ENCODE measurements around the gene KDM4B.

The KDM4B gene

DNA sequence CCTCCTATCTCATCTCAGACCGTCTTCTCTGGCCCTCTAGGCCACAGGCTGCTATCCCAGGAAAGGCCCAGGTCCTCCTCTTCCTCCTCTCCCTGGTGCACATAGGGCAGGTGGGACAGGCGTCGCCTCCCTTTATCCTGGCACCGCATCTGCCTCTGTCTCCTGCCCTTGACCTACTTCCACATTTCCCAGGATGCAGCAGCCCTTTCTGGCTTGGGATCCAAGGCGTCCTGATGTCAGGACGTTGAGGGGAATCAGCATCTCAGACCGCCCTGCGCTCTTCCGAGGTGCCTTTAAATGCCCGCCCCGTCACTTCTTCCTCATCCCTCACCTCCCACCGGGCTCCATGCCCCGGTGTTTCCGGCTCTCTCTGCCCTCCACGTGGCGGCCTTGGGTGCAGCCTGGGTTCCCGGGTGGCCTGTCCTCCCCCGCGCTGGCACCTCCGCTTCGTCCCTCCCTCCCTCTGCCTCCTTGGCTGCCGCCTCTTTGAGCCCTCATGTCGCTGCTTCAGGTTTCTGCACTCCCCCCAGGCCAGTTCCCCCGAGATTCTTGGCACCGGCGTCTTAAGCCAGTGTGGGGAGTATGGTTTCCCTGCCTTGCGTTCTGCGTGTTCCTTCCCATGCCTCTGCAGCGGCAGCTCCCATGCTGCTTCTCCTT, 66.3 kb downstream of the KDM4B start:
- no peak for DNase-seq (ENCODE audit: low spot score)

DNA sequence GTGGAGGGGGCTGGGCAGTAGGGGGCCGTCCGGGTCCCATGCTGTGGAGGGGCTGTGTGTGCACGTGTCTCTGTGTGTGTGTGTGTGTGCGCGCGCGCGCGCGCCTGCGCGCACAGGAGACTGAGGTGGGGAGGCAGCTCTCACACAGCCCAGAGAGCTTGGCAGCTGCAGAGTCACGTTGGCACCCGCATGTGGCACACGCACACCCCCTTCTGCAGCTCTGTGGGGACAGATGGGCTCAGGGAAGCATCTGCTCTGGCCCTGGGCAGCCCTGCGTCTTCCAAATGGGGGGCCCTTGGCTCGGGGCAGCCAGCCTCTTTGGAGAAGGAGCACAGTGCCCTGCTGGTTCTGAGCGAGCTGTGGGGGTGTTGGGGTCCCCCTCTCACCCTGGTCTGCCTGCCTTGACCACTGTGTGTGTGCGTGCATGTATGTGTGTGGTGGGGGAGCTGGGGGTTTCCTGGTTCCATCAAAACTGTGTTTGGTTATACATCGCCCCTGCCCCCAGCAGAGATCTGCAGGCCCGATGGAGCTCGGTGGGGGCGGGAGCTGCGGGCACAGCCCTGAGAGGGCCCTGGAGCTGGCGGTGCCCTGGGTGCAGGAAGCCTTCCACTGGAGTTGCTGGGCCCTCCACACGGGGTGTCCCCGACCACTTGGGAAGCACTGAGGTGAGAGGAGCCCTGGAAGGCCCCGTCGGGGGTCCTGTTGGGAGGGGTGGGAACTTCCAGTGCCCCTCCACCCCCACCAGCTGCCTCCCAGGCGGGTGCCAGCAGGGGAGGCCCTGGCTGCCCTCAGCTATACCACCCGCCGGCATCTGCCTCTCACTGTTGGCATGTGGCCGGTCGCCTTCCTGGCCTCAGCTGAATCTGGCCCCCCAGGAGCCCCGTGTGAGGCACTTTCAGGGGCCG, 67.1 kb downstream of the KDM4B start:
- DNase-seq (ENCODE audit: low spot score), result no peak

DNA sequence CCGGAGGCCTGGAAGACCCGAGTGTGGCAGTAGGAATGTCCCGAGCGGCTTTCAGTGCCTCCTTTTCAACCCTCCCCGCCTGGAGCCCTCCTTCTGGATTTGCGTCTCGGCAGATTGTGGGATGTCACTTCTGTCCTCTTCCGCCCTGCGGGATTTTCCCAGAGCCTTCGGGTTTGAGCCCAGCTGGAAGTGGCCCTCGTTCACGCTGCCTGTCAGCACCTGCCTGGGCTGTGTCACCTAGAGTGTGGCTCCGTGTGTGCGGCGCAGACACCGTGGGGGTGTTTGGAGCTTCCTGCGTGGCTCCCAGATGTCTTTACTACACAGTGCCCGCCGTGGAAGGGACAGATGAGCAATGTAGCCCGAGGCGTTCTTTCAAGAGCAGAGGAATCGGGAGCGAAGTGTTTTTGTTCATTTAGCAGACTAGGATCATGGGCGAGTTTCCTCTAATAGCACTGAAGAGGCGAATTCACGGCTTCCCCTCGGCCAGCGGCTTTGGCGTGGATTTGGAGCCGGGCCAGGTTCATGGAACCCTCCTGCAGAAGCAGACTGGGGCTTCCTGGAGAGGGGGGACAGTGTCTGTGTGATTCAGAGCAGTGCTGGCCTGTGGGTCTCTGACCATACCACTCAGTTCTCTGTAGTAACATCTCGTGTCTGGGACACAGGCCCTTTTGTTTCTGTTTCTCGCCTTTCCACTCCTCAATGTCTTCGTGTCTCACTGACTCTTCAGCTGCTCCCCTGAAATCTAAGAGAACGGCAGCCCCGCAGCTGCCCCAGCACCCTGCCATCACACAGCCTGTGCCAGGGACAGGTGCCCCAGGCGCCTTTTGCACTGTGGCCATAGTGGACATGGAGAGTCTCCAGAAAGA, 68.0 kb downstream of the KDM4B start:
- no peak for DNase-seq (ENCODE audit: low spot score)

DNA sequence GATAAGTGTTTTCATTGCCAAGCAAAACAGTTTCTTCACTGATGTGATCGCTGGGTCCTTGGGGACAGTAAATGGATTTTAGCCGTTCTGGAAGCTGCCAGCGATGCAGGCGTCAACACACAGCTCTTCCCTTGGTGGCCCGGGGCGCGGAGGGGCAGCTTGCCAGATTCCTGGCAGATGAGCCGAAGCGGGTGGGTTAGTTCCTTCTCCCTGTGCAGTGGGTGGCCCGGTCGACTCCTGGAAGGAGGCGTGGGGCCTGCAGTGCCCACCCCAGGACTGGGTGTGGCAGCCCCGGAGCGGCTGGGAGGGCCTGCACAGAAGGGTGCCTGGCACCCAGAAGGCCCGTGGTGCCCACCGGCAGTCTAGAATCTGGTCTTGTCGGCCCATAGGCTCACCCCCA, 69.0 kb downstream of the KDM4B start:
- no peak for DNase-seq (ENCODE audit: low spot score)

DNA sequence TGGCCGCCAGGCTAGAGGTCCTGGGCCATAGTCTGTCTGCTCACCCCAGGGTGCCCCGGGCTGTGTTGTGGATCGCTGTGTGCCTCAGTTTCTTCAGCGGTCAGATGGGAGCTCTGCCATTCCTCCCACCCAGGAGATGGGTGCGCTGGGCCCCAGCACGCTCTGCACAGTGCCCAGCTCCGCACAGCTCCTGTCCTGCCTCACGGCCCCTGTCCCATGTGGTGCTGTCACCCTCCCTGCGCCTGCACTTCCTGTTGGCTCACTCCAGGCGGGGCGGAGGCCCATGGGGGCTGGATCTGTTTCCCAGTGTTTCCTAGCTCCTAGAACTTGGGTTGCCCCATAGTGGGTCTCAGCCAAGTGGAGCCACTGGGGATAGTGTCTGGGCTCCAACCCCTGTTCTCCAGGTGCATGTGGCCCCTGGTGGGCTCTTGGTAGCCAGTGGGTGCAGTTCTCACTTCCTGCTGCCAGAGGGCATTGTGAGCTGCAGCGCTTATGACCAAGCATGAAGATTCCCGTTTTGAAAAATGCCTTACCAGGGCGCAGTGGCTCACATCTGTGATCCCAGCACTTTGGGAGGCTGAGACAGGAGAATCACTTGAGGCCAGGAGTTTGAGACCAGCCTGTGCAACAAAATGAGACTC, 69.8 kb downstream of the KDM4B start:
- no peak for DNase-seq (ENCODE audit: low spot score)

DNA sequence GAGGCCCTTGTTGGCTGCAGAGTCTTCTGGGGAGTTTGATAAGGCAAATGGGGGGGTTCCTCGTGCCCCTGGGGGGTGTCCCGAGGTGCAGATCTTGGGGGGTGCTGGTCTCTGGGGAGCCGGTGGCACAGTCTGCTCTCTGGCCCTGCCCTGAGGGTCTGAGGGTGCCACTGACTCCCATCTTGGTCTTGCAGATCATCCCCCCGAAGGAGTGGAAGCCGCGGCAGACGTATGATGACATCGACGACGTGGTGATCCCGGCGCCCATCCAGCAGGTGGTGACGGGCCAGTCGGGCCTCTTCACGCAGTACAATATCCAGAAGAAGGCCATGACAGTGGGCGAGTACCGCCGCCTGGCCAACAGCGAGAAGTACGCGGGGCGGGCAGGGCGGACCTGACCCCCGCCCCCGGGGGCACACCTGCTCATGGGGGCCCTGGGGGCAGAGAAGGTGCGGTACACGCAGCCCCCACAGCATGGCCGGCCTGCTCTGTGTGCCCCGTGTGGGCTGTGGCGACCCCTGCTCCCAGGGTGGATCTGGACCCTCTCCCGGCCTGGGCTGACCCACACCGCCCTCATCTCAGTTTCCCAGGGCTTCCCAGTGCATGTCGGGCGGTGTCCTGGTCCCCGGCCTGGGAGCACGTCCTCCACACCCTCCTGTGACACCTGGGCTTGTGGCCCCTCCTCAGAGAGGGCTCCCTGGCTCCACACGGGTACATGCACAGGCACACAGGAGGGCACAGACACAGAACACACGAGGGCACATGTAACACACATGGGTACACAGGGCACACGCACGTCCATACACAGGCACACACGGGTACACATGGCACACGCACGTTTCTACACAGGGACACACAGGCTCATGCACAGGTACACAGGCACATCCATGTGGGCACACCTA, 71.0 kb downstream of the KDM4B start:
- no peak for DNase-seq (ENCODE audit: low spot score)

DNA sequence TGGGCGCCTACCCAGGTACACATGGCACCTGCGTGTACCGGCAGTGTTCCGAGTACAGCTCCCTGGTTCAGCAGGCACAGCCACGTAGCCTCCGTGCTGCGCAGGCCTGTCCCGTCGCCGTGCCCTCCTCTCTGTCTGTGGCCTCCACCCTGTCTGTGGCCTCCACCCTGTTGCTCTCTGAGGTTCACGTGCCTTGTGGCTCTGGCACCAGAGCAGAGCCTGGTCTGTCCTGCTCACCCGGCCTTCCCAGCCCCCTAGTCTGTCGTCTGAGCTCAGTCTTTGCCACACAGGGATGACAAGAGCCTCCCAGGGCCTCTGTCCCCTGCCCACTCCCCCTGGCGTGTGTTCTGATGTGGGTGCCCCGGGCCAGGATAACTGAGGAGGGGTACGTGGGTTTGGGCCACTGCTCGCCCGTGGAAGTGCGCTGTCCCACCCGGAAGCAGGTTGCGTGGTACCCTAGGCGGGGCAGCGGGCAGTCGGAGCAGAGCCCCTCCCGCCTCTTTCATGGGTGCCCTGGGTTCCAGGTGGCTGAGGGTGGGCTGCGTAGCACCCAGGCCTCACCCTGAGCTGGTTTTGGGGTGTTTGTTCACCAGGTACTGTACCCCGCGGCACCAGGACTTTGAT, 71.7 kb downstream of the KDM4B start:
- DNase-seq (ENCODE audit: low spot score), result no peak

DNA sequence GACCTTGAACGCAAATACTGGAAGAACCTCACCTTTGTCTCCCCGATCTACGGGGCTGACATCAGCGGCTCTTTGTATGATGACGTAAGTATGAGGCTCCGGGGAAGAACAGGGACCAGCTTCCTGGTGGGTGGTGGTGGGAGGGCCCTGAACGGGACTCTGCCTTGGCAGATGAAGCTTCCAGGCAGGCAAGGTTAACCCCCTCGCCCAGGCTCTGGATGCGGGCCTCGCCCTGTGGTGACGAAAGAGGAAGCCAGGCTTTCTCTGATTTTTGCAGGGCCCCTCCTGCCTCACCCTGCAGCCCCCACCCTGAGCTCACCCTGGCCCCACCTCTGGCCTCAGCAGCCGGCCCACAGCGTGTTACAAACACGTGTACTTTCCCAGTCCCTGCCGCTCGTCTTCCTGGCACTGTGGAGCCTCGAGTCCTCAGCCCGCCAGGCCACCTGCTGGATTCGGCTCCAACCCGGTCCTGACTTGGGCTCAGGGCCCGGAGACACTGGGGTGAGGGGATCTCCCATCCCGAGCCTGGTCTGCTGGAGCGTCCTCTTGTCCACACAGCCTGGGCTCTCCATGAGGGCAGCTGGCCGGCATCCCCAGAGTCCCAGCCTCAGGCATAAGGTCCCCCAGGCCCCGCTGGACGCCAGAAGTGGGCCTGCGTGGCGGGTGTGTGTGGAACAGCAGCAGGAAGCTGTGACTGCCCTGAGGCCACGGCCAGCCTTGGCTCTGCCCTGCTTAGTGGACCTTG, 72.4 kb downstream of the KDM4B start:
- no peak for DNase-seq (ENCODE audit: low spot score)

DNA sequence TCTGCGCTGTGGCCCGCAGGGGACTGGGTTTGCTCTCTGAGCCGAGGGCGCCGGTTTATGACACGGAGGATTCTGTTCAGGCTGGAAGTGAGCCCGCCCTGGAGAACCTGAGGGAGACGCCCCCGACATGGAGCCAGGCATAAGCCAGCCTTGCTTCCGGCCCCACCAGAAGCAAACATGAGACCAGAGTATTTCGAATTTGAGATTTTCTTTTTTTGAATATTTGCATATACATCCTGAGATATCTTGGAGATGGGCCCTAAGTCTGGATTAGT, 72.9 kb downstream of the KDM4B start:
- DNase-seq (ENCODE audit: low spot score), result no peak

DNA sequence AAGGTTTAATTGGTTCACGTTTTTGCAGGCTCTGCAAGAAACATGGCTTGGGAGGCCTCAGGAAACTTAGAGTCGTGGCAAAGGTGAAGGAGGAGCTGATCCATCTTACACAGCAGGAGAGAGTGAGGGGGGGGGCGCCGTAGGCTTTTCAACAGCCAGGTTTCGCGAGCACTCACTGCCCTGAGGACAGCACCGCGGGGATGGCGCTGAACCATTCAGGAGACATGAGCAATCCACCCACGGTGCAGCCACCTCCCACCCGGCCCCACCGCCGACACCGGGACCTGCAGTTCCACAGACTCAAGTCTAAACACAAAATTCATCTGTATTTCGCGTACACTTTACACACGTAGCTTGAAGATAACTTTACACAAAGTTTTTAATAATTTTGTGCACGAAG, 73.6 kb downstream of the KDM4B start:
- DNase-seq (ENCODE audit: low spot score), result no peak

DNA sequence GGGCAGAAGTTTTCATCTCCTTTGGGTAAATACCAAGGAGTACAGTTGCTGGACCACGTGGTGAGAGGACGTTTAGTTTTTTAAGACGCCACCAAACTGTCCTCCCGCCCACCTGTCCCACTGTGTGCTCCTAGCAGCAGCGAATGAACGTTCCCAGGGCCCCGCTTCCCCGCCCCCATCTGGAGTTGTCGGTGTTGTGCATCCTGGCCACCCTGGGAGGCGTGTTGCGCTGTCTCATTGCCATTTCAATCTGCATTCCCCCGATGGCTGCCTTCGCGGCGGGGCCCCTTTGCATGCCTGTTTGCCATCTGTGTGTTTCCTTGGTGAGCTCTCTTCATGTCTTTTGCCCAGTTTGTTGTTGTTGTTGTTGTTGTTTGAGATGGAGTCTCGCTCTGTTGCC, 76.1 kb downstream of the KDM4B start:
- no peak for DNase-seq (ENCODE audit: low spot score)

DNA sequence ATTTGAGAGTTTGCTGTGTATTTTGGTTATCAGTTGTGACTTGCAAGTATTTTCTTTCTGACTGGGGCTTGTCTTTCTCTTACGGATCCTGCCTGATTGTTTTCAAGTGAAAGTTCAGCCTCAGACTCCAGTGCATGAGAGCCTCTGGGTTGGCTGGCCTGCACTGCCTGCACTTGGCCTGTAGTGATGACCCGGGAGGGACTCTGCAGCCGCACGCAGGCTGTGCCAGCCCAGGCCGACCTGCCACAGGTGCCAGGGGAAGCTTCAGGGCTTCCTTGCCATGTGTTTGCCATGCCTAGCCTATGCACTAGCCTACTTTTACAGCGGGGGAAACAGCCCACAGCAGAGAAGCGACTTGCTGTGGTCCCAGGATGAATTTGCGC, 77.0 kb downstream of the KDM4B start:
- DNase-seq (ENCODE audit: low spot score), result no peak

DNA sequence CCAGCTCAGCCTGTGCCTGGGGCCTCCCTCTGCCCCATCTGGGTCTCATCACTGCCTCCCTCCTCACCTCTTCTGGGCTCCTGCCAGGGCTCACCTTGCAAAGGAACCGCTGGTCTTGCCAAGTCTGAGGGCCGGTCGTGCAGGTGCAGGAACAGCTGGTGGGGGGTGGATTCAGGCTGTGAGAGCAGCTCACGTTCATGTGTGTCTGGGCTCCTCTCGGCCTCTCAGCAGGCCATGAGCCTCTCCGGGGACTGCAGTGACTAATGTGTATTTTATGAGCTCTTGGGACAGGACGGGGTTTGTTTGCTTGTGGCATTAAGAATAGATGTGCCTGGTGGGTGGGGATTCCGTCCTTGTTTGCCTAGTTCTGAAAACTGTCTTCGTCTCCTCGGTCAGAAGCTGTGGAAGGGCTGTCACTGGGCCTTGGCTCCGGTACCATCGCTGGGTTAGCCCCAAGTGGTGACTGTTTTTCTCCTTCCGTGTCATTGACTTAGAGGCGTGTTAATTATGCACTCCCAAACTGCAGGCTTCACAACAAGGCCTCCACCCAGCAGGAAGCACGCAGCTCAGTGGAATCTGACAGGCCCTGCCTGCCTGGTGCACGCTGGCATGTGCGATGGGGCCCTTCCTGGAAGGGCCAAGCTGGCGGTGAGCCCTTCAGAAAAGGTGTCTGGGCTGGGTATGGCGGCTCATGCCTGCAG, 77.6 kb downstream of the KDM4B start:
- DNase-seq (ENCODE audit: low spot score), result peak; percentile 86

DNA sequence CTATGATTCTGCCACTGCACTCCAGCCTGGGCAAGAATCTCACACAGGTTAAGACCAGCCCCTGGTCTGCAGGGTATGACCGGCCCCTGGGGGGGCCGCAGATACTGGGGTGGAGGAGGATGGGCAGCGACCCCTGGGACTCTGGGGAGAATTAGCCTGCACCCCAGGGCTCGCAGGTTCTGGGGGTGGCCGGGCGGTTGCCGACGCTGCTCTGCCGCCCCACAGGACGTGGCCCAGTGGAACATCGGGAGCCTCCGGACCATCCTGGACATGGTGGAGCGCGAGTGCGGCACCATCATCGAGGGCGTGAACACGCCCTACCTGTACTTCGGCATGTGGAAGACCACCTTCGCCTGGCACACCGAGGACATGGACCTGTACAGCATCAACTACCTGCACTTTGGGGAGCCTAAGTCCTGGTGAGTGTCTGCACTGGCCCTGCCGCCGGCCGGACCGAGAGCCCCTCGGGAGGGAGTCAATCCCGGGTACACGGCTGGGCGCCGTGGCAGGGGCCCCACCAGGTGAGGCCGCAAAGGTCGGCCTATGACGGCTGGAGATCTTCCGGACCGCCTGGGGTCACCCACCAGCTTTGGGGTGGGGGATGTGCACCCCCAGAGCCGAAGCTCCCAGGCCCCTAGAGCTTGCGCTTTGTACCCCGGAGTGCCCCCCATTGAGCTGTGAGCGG, 78.5 kb downstream of the KDM4B start:
- no peak for DNase-seq (ENCODE audit: low spot score)

DNA sequence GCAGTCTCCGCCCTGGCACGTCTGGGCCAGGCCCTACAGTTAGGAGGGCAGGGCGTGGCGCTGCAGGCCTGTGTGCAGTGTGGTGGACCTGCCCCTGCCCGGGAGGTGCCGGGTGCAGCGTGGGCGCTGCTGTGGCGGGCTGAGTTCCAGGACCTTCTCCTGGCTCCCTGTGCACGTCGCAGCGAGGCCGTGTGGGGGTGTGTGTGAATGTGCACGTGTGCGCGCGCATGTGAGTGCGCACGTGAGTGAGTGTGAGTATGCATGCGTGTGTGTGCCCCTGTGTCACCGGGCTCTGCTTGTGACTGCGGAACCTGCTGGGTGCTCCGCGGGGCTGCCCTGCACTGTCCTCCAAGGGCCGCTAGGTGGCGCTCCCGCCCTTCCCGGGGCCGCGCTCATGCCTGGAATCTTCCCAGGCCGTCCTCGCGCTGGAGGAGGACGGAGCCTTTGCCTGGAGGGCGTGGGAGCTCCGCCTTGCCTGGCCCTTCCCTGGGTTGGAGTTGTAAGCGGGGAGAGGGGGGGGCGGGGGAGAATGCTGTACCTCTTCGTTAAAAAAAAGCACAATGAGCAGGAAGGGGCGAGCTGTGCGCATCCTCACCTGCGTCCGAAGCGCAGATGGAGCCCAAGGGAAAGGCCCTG, 79.3 kb downstream of the KDM4B start:
- DNase-seq (ENCODE audit: low spot score), result peak; percentile 68

DNA sequence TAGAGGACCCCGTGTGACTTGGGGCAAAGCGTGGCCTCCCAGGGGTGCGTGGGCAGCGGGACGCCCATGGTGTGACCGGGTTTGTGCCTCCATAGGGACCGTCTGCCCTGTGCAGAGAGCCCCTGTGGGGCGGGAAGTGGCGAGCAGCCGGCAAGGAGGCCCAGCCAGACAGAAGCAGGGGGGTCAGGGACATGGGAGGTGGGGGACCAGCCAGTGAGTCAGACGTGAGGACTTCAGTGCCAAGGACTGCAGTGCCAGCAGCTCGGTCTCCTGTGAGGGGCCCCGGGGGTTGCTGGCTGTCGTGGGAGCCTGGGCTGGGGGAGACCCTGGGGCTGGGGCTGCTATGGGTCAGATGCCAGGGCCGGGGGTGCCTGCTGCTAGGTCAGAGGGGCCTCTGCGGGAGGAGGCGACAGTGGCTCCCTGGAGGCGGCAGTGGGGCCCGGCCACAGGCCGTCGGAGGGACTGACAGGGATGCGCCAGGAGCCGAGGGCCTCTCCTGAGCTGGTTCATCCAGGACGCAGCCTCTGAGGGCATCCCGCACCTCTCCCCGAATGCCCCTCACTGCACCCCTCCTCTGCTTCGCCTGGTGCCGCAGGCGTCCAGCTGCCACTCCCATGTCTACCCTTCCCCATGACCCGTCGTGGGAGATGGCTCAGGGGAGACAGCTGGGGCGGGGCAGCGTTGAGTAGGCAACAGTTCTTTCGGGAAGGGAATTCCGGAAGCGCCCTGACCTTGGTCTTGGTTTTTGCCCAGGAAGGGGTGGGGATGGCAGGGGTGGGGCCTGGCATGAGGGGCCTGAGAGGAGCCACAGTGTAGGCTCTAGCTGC, 80.0 kb downstream of the KDM4B start:
- DNase-seq (ENCODE audit: low spot score), result peak; percentile 32

DNA sequence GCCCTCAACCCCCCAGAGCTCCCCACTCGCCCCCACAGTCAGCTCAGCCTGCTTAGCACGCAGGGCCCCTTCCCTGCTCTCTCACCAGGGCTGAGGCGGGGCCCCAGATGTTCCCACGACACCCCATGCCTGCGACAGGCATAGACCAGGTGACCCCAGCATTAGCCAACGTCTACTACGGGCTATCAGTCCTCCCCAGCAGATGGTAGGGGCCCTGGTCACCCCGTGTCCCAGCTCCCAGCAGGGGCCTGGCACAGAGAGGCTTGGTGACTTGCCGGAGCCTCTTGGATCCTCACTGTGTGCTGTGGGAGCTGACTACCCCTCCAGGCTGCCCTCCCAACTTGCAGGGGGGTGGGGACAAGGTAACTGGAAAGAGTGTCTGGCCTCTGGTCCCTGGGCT, 80.6 kb downstream of the KDM4B start:
- no peak for DNase-seq (ENCODE audit: low spot score)

Data from SW480 (cell line).